IPS-18c (cell line): ENCODE measurements around the gene CCDC86.

Source experiments
- H3K4me3 ChIP-seq: 2 replicates; pipeline ENCODE4 v1.7.0; 2013; ENCODE audit warnings: low read depth, mild to moderate bottlenecking, low read length, moderate library complexity; ENCODE audit not compliant: insufficient read depth
- H3K9me3 ChIP-seq: one replicate; pipeline ENCODE4 v1.6.1; 2013; ENCODE audit warnings: mild to moderate bottlenecking, low read length, moderate library complexity; ENCODE audit not compliant: control insufficient read depth, insufficient read depth

The CCDC86 gene, protein sequence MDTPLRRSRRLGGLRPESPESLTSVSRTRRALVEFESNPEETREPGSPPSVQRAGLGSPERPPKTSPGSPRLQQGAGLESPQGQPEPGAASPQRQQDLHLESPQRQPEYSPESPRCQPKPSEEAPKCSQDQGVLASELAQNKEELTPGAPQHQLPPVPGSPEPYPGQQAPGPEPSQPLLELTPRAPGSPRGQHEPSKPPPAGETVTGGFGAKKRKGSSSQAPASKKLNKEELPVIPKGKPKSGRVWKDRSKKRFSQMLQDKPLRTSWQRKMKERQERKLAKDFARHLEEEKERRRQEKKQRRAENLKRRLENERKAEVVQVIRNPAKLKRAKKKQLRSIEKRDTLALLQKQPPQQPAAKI

DNA sequence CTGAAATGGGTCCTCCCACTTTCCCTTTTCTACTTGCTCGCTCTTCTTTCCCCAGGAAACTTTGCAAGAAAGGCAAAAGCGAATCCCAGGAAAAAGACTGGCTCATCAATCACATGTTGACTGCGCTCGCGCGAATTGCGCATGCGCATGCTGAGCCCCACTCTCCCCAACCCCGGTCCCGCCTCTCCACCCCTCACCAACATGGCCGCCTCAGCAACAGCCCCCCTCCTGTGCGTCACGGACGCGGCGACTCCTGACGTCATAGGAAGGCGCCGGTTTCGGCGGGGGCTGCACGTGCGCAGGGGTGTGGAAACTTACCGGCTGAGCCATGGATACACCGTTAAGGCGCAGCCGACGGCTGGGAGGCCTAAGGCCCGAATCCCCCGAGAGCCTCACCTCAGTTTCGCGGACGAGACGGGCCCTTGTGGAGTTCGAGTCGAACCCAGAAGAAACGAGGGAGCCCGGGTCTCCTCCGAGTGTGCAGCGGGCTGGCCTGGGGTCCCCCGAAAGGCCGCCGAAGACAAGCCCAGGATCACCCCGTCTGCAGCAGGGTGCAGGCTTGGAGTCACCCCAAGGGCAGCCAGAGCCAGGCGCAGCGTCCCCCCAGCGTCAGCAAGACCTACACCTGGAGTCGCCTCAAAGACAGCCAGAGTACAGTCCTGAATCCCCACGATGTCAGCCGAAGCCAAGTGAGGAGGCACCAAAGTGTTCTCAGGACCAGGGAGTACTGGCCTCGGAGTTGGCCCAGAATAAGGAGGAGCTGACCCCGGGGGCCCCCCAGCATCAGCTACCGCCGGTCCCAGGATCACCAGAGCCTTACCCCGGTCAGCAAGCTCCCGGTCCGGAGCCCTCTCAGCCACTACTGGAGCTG lies at the start of gene CCDC86:
Gene CCDC86 (plus strand): TSS at position 317 of the 871 bp plus-strand sequence. CDS start 12 bp downstream, at position 329.
- Histone ChIP-seq H3K9me3 (peaks cover 2% of the 10 kb centered on the region), H3K4me3 (peak within 1 kb of the TSS; percentile 89)

DNA sequence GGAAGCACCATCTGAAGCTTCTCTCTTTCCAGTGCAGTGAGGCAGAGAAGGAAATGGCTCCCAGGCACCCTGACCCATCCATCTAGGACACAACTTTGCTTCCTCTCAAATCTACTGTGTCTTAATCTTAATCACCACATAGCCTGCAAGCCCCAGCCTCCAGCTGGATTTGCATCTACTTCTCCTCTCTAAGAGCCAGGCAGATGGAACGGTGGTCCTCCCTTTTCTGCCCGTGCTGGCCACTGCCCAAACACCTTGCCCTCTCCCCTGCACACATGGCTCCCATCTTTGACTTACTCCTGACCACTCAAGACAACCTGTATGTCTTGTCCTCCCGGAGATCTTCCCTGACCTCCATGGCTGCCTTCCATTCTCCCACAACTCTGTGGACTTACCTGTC lies 49.4 kb upstream of the CCDC86 start:
- peaks cover 13% of the 10 kb centered on the region for H3K9me3 ChIP-seq
- H3K4me3 ChIP-seq = no peak overlapping the region

DNA sequence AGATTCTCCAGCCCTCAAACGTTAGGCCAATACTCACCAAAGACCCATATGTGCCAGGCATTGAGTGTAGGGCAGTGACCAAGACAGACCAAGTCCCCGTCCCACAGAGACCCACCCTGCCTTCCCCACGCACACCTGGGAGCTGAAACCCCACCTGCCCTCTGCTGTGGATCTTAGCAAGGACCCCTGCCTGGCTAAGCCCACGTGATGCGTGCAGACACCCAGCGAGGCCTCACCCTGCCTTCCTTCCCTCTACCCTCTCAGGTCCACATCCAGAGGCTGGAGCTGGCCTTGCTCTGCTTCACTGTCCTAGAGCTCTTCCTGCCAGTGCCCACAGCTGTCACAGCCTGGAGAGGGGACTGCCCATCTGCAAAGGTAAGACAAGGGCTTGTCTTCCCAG lies 46.6 kb upstream of the CCDC86 start:
- Histone ChIP-seq H3K9me3 (peaks cover 11% of the 10 kb centered on the region), H3K4me3 (no peak overlapping the region)

DNA sequence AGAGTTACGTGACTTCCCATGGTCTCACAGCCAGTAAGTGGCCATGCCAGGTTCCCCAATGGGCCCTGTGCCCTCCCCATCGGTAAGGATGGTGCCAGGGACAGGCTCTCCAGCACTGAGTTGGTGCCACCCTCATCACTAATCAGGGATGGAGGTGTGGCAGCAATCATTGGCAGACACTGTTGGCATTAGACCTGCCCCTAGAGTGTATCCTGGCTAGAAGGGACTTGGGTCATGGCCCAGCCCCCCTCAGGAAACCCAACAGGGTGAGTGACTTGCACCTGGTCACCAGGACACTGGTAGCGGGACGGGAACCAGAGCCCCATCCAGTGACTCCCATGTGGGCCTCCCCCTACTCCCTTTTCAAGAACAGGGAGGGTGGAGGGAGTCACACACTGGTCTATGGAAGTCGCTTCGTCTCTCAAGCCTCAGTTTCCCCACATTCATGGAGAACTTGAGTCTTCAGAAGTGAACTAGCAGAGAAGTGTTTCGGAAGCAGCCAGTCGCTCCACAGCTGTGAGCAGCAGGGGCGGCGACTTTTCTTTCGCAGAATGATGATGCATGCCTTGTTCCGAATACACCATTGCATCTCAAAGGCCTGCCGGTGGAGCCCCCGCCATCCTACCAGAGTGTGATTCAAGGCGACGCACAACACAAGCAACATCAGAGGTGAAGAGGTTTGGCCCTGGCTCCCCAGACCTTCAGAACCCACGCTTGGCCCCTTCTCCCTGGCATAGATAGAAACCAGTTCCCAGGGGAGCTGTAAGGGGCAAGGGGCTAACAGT lies 43.9 kb upstream of the CCDC86 start:
- no peaks in the 10 kb centered on the region for H3K9me3 ChIP-seq
- no peak overlapping the region for H3K4me3 ChIP-seq

DNA sequence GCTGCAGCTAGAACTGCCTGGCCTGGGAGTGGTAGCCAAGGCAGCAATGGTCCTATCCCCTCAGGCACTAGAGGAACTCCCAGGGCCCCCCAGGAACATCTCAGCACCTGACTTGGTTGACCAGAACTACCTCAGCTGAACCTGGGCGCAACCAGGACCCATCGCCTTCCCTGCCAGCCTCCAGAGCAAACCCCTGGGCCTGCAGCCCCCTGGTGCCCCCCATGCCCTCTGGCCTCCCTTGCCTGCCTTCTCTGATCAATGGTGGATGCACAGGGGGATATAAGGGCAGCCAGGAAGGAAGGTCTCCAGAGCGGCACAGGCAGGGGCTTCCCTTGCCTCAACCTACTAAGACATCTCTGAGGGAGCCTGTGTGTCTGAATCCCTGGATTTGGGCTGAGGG lies 43.3 kb upstream of the CCDC86 start:
- no peak overlapping the region for H3K4me3 ChIP-seq

DNA sequence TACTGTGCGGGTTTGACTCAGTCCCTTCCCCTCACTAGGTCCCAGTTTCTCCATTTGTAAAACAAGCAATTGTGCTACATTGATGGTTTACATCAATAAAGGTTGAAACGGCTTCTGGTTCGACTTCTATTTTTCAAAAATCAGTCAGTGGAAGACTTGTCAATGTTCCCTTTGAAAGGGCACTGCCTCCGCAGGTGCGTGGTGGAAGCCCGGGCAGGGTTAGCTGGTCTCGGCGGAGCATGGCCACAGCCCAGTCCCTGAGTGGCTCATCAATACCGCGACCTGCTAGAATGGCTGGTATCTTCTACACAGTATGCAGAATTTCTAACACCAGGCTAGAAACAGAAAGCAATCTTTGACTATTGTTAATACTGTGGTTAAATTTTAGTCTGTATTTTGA lies 40.7 kb upstream of the CCDC86 start:
- no peak overlapping the region for H3K4me3 ChIP-seq

More for the DNA sequence above, 43.3 kb upstream of the CCDC86 start:
- H3K9me3 ChIP-seq = no peaks in the 10 kb centered on the region

DNA sequence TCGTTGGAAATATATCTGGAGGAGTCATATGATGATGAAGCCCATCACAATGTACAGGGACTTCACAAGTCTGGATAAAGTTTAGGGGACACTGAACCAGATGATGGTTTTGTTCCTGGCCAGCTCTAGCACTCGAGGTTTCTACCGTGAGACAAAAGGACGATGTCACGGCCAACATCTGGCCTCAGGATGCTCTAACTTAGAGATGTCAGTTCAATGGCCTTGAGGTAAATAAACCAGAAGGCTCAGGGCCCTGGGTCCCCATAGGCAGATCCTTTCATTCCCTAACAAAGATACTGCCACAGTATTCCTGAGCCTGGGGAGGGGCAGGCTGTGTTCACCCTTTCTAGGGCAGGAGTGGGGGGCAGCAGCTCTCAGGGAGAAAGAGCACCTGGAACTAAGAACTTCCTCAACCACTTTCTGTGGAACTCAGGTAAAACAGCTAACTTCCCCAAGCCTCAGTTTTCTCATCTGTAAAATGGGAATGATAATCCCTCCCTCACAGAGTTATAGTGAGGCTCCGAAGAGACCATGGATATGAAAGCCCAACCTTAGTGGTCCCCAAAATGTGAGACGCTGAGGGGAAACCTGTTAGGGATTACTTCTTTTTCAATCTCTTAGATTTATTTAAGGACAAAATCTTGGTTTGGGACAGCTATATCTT lies 38.5 kb upstream of the CCDC86 start:
- H3K9me3 ChIP-seq = no peaks in the 10 kb centered on the region
- no peak overlapping the region for H3K4me3 ChIP-seq

More for the DNA sequence above, 40.7 kb upstream of the CCDC86 start:
- H3K9me3 ChIP-seq = no peaks in the 10 kb centered on the region

DNA sequence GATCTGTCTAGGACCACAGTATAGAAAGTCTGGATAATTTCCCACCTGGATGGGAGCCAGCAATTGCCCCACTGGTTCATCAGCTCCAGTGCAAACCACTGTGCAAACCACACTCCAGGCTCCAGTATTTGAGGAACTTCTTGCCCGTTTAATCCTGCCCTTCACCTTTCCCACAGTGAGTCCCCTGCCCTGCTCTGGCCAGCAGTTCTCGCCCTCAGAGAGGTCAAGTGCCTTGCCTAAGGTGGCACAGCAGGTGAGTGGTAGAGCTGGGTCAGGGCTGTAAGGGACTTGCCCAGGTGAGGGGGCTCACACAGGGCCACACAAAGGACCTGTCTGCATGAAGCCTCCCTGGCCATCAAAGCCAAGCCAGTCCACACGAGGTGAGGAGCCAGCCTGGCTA lies 32.7 kb upstream of the CCDC86 start:
- Histone ChIP-seq H3K4me3 (no peak overlapping the region), H3K9me3 (no peaks in the 10 kb centered on the region)

DNA sequence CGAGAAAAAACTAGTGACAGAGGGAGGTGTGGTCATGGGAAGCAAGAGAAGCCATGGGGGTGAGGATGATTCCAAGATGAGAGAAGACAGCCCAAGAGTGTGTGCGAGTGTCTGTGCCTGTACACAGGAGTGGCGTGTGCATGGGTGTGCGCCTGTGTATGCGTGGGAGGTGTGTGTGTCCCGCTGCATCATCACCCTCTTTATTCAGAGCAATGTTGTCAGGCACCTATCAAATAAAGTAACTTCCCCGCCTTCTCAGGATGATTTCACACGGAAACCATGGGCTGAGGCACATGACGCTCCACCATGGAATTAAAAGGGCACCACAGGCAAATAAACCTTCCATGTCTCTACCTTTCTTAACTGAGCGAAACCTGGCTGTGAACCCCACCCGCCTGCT lies 32.2 kb upstream of the CCDC86 start:
- H3K9me3 ChIP-seq = no peaks in the 10 kb centered on the region
- no peak overlapping the region for H3K4me3 ChIP-seq

DNA sequence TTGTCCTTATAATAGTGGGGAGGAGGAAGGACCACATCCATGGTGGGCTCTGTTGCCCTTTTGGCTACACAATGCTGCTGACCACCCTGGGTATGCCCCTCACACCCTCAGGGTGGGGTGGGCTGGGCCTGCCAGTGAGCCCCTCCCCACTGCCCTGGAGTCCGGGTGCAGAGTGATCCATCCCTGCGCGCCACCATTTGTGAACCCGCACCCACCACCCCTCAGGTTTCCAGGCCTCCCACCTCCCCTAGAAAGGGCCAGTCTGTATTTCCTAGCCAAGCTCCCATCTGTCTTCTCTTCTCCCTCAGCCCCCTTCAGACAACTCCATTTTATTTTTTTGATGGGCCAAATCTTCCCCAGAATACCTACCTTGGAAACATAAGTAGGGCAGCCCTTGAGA lies 31.8 kb upstream of the CCDC86 start:
- no peak overlapping the region for H3K4me3 ChIP-seq
- H3K9me3 ChIP-seq = no peaks in the 10 kb centered on the region

DNA sequence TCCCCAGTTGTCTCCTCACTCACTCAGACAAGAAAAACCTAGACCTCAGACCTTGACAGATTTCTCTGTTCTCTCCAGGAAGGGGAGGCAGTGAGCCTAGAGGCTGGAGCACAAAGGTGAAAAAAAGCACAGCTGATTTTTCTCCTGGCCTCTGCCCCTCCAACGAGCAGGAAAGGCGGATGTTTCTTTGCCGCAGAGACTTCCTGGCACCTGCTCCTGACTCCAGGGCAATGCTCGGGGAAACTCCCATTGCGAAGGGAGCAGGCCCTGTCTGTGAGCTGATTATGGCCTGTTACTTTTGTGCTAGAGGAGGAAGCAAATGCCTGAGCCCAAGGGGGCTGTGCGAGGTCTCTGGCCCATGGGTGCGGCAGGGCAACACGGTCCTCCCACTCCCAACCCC lies 31.3 kb upstream of the CCDC86 start:
- H3K4me3 ChIP-seq = no peak overlapping the region
- H3K9me3 ChIP-seq = no peaks in the 10 kb centered on the region

DNA sequence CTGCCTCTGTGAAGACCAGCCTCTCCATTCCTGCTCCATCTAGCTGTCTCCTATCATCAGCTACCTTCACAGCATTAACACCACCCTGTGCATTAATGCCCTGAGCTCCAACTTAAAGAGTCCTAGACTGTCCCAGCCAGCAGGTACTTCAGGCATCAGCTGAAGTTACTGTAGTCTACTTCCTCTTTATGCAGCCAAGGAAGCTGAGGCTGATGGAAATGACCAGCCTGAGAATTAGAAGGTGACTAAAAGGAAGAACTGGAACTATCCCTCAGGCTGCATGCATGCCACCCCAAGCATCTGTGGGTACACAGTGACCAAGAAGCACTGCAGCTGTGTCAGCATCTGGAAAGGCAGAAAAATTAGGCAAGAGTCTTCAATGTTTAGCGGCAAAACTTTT lies 28.6 kb upstream of the CCDC86 start:
- H3K4me3 ChIP-seq = no peak overlapping the region

DNA sequence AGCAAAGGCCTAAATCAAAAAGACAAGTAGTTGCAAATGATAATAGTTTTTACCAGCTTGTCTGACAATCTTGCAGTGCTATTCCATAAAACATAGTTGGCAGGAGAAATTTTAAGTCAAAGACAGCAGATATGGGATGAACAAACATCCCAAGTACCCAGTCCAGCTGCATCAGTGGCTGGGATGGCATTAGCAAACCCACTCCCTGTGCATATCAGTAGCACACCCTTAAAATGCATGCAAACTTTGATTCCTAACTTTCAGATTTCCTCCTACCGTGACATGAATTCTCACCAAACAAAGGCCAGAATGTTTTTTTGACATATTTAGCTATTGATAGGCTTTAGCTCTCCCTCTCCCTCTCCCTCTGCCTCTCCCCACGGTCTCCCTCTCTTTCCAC lies 27.8 kb upstream of the CCDC86 start:
- Histone ChIP-seq H3K9me3 (peaks cover 2% of the 10 kb centered on the region), H3K4me3 (no peak overlapping the region)

More for the DNA sequence above, 28.6 kb upstream of the CCDC86 start:
- peaks cover 2% of the 10 kb centered on the region for H3K9me3 ChIP-seq

DNA sequence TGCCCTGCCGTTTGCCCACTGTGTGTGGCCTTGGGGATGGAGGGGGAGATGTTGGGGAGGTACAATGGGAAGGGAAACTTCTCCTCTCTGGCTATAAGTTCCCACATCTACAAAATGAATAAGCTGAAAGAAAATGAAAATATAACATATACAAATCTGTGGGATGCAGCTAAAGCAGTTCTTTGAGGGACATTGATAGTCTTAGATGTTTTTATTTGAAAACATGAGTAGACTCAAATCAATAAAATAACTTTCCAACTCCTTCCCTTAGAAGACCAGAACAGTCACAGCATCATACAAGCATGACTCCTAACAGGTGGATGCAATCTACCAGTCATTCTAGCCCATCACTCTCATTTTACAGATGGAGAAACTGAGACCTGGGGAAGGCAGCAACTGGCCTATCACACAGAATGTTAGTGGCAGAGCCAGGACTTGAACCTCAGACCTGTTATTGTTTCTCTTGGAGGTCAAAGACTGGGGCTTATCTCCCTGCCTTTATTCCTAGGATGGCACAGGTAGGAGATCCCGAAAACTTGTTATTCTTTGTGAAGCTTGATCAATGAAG lies 25.2 kb upstream of the CCDC86 start:
- peaks cover 2% of the 10 kb centered on the region for H3K9me3 ChIP-seq
- no peak overlapping the region for H3K4me3 ChIP-seq

DNA sequence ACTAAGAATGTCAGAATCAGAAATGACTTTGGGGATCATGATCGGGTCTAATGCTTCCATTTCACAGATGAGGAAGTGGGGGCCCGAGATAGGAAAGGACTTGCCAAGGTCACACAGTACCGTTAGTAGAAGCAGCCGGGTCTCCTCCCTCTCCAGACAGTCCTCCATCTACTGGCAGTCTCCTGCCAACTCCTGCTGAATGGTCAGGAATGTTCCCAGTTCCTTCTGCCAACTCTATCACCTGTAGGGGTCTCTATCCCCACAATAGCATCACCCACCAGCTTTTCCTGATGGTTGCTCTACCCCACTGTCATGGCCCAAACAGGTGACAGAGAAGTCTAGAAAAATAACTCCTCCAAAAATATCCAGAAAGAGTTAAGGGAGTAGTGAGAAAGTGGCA lies 23.9 kb upstream of the CCDC86 start:
- Histone ChIP-seq H3K4me3 (no peak overlapping the region), H3K9me3 (peaks cover 2% of the 10 kb centered on the region)

DNA sequence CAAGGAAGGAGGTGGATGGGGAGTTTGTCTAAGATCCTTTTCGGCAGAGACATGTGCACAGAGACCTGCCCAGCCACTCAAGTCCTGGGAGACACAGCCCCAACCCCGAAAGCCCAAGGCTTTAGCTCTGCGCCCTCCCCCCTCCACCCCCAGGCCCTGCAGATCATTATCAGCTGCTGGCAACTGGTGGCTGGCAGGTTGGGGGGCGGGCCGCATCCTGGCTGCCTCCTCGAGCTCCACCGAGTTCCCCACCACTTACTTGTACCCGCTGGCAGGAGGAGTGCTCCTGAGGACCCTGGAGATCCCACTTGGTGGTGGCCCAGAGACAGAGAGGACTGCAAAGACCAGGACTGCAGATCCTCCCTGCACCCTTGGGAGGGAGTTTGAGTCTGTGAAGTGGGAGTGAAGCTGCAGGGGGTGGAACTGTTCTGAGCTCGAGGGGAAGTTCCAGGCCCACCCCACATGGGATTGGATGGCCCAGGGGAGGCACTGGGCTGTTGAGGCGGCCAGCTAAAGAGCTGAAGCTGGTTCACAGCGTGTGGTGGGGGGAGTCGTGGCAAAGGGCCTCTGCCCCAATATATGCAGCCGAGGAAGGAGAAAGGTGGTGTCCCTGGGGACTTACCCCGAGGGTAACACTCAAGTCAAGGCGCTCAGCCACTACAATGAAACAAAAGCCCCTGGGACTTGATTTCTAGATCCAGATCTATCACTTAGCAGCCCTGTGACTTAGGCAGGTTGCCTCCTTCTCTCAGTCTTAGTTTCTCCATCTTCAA lies 19.9 kb upstream of the CCDC86 start:
- no peak overlapping the region for H3K4me3 ChIP-seq
- no peaks in the 10 kb centered on the region for H3K9me3 ChIP-seq
